ENCODE results near the gene COG2. TPM values are rescaled to one million over a fixed set of nuclear protein-coding genes. Genes with fewer than 3 reads are reported as not detected.

COG2 gene
- total RNA-seq, 6 experiments from 2014 or later = 9.0 to 18.7 (median 13.0) TPM

GRCh38 chr1:230639714-230640209 is 2.5 kb upstream of the COG2 start:
- WGBS (ENCODE audit: insufficient coverage, low coverage, low lambda C conversion rate, missing lambda C conversion rate) = 48% methylated on average over 4 of the region's 5 CpGs
- Histone ChIP-seq H3K9me3 (no peaks in the 10 kb centered on the region), H3K27ac (peak overlapping the region in 2 of 3 donors; percentile 17 to 55), H3K4me3 (no peak overlapping the region), H3K36me3 (no peaks in the 10 kb centered on the region), H3K27me3 (no peaks in the 10 kb centered on the region), H3K4me1 (peaks cover 0 to 35% (median 14%) of the 10 kb centered on the region in 4 donors)
- intact Hi-C loops (cut with DNase I) = loop anchor here (10.0 kb wide), 2 partner anchors 65 to 135 kb away; no protein-coding TSS in a partner anchor
- TF ChIP-seq CTCF (IDR thresholded peaks at IDR 0.05) (no peak), POLR2A (IDR thresholded peaks at IDR 0.05) (no peak)
- DNase-seq = peak; percentile 22 to 69 (median 59)
- peak; percentile 67 to 77 (median 71) for ATAC-seq

GRCh38 chr1:230641346-230641745 is 935 bp upstream of the COG2 start:
- Histone ChIP-seq H3K9me3 (no peaks in the 10 kb centered on the region), H3K4me3 (no peak overlapping the region), H3K36me3 (no peaks in the 10 kb centered on the region), H3K27ac (no peak overlapping the region), H3K4me1 (peaks cover 0 to 35% (median 14%) of the 10 kb centered on the region in 4 donors), H3K27me3 (no peaks in the 10 kb centered on the region)
- TF ChIP-seq CTCF (IDR thresholded peaks at IDR 0.05) (no peak), POLR2A (IDR thresholded peaks at IDR 0.05) (no peak)
- ATAC-seq = no peak
- WGBS (ENCODE audit: insufficient coverage, low coverage, low lambda C conversion rate, missing lambda C conversion rate) = 64% methylated on average over 6 of the region's 6 CpGs
- intact Hi-C loops (cut with DNase I) = loop anchor here in 1 of 2 donors (10.0 kb wide), 1 partner anchor 63 kb away; no protein-coding TSS in a partner anchor
- DNase-seq = no peak

DNA sequence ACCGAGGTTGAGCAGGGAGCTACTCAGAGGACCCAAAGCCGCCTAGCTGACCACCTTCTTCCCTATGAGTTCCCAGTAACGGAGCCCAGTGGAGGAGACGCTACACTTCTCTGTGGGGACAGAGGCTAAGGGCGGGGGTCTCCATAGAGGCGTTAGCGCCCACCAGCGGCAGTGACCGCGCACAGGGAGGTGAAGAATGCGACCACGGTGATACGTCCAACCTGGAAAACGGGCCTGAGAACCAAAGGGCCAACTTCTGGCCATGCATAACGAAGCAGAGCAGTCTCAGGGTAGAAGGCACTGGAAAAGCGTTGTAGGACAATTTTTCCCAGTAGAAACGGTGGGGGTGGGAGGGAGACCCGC is 400 bp upstream of the COG2 start:
- intact Hi-C loops (cut with DNase I) = loop anchor here in 1 of 2 donors (10.0 kb wide), 1 partner anchor 63 kb away; no protein-coding TSS in a partner anchor
- Histone ChIP-seq H3K4me3 (peak overlapping the region; percentile 76 to 95 (median 94)), H3K9me3 (no peaks in the 10 kb centered on the region), H3K36me3 (no peaks in the 10 kb centered on the region), H3K4me1 (peaks cover 0 to 37% (median 14%) of the 10 kb centered on the region in 4 donors), H3K27ac (no peak overlapping the region), H3K27me3 (no peaks in the 10 kb centered on the region)
- DNase-seq (peak in 2 of 3 donors; percentile 21 to 50), ATAC-seq (no peak)
- 27% methylated on average over 5 of the region's 18 CpGs for WGBS (ENCODE audit: insufficient coverage, low coverage, low lambda C conversion rate, missing lambda C conversion rate)
- no peak for TF ChIP-seq CTCF (IDR thresholded peaks at IDR 0.05)
- no peak for TF ChIP-seq POLR2A (IDR thresholded peaks at IDR 0.05)

DNA sequence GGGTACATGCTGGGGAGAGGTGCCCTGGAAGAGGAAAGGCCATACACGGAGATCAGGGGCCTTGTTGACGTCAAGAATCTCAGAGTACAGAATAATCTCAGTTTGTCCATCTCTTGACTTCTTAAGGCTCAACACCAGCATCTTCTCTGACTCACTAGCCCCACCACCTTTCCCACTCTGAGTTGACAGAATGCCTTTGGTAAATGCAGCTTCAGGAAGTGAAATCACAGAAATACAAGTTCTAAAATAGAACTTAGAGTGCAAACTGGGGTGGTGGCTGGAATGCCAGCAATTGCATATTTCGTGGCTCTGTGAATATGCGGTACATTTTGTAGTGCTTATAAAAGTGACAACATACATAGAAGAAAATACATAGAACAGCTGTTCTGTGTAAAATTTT is 1.6 kb downstream of the COG2 start:
- no peaks in the 10 kb centered on the region for H3K36me3 ChIP-seq
- 46% methylated on average over 4 of the region's 4 CpGs for WGBS (ENCODE audit: insufficient coverage, low coverage, low lambda C conversion rate, missing lambda C conversion rate)
- TF ChIP-seq POLR2A (IDR thresholded peaks at IDR 0.05) = no peak
- TF ChIP-seq CTCF (IDR thresholded peaks at IDR 0.05) = no peak
- no peak for DNase-seq
- no peak overlapping the region for H3K27ac ChIP-seq
- no peaks in the 10 kb centered on the region for H3K27me3 ChIP-seq
- ATAC-seq = no peak
- intact Hi-C loops (cut with DNase I) = loop anchor here in 1 of 2 donors (10.0 kb wide), 1 partner anchor 61 kb away; no protein-coding TSS in a partner anchor
- H3K9me3 ChIP-seq = no peaks in the 10 kb centered on the region
- H3K4me3 ChIP-seq = no peak overlapping the region
- peaks cover 0 to 40% (median 14%) of the 10 kb centered on the region in 4 donors for H3K4me1 ChIP-seq

Measured in right lobe of liver (tissue), 6 donors.